HG03108 (cell line): ENCODE results near the gene PIP4K2A.

Experiments used
- ATAC-seq: cut with Tn5 transposase; IDR thresholded peaks from one replicate; pipeline ENCODE4 v1.9.1; 2021; ENCODE audit warnings: moderate library complexity; ENCODE audit not compliant: unreplicated experiment

Gene PIP4K2A

GRCh38 chr10:22604344-22605126 lies 109.8 kb downstream of the PIP4K2A start:
- no peak for ATAC-seq

DNA sequence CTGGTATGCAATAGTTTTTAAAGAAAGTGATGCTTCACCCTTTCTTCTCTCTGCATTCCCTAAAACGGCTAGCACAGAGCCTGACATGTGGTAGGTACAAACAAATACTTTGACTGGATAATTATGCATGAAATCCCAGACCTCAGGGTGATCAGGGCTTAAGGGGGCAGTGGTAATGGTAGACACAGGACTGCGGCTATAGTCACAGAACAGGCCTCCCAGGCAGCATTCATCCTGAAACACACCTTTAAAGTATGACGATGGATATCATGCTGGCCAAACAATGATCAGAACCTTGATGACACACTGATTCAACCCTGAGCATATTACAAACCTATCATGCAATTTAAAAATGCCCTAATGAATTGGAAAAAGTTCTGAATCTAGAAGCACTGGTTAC lies 110.8 kb downstream of the PIP4K2A start:
- no peak for ATAC-seq

- ATAC-seq: no peak
Observed at GRCh38 chr10:22601618-22602017, 112.8 kb downstream of the PIP4K2A start.

GRCh38 chr10:22599636-22600228 lies 114.6 kb downstream of the PIP4K2A start:
- ATAC-seq: no peak

DNA sequence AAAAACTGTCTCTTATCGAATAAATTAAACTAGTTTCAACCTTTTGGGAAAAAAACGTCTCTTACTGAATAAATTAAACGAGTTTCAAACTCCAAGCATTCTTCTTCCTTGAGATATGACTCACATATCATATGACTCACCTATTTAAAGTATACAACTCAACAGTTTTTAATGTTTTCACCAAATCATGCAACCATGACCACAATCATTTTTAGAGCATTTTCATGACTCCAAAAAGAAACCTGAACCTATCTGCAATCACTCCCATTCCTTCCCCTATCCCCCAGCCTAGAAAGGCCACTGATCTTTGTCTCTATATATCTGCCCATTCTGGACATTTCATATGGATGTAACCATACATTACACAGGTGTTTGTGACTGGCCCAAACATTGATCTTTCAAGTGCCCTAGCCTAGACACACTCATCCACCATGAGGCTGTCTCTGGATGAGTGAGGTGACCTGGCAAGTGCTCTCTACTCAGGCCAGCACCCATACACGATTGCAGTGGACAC lies 115.3 kb downstream of the PIP4K2A start:
- ATAC-seq: no peak

GRCh38 chr10:22598478-22598877 lies 115.9 kb downstream of the PIP4K2A start:
- no peak for ATAC-seq

GRCh38 chr10:22597138-22597537 lies 117.2 kb downstream of the PIP4K2A start:
- ATAC-seq: peak; percentile 53

DNA sequence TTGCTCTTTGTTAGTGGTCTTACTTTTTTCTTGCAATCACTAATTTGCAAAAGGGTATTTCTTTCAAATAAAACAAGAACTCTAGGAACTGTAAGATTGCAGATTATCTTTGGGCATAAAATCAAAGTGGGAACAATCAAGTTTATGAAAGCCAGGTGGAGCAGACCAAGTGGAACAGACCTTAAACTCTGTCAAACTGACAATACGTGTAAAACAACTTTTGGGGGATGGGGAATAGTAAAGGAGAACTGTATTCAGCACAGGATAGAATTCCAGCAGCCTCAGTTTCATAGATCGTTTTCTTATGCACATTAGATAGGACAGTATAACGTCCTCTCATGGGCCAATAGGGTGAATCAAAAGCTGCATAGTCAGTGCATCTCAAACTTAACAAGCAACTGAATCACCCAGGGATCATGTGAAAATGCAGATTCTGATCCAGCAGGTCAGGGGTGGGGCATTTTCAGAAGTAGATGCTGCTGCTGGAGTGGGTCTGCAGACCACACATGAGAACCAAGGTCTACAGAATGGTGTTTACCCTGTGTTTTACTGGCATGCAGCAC lies 120.7 kb downstream of the PIP4K2A start:
- no peak for ATAC-seq

DNA sequence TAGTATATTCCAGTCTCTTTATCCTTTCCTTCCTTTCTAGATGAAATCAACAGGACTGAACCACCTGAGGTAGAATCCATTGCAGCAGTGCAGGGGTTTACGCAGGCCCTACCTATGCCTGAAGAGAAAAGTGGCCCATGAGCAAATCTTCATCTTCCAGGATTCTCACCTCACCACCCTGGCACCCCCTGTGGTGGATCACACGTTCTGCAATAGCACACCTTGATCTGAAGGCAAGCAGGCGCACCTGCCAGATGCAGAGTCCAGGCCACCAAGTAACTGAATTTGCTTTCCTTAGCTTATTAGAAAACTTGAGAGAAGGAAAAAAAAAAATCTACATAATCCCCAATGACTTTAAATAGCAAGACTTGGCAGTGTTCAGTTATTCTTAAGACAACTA lies 121.4 kb downstream of the PIP4K2A start:
- ATAC-seq: no peak

GRCh38 chr10:22589851-22590514 lies 124.4 kb downstream of the PIP4K2A start:
- ATAC-seq: no peak

DNA sequence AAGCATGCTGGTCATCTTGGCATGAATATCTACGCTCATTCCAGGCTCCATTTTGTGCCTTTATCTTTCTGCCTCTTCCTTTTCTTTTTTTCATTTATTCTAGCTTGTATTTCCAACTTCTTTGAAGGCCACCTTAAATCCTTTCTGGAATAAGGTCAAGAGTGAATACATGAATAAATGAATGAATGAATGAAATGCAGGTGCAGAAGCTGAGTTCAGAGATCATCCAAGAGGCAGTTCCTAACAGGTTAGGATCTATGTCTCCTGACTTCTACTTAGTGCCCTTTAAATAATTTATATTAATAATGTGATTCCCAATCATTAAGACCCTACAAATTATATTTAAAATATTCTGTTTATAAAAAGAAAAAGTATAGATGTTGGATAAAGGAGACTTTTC lies 125.9 kb downstream of the PIP4K2A start:
- ATAC-seq: no peak

DNA sequence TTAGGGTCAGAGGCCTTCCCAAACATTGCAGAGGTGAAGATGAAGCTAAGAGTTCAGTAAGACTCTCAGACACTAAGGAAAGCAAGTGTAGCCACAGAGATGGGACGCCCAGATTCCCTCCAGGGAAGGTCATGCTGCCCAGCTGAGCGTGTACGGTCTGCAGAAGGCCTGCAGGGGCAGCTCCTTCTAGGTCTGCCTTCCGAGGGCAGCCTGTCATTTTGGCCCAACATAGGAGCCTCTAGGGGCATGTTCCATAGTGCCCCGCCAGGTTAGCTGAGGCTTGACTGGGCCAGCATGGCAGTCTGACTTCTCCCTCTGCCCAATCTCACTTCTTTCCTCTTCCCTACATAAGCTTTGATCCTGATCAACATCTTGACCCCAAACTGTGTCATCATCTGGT lies 130.7 kb downstream of the PIP4K2A start:
- ATAC-seq: no peak

DNA sequence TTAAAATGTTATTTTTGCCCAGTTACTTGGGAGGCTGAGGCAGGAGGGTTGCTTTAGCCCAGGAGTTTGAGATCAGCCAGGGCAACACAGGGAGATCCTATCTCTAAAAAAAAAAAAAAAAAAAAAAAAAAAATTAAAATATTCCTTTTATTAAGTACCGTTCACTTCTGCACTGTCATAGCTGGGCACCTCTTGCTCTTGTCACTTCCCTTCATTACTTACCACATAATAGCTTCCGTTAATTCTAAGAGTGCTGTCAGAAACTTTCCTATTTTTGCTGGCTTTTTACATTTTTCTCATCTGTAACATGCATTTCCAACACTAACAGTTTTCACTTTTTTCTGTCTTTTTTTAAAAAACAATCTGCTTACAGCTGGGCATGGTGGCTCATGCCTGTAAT lies 132.9 kb downstream of the PIP4K2A start:
- ATAC-seq: no peak

DNA sequence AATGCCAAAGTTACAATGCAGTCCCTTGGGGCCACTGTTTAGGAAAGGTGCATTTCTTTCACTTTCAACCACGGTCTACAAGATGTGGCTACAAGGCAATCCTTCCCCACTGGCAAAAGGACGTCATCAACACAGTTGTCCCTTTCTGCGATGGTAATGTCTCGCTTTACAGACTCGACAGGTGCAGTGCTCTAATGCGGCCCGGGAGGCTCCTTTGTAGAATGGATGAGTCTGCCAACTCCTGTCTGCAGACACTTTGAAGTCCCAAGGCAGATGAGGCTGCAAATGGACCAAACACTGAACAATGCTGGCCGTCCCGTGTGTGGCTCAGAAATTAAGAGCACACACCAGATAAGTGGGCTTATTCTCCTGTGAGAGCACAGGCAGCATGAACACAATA lies 133.7 kb downstream of the PIP4K2A start:
- ATAC-seq: no peak

DNA sequence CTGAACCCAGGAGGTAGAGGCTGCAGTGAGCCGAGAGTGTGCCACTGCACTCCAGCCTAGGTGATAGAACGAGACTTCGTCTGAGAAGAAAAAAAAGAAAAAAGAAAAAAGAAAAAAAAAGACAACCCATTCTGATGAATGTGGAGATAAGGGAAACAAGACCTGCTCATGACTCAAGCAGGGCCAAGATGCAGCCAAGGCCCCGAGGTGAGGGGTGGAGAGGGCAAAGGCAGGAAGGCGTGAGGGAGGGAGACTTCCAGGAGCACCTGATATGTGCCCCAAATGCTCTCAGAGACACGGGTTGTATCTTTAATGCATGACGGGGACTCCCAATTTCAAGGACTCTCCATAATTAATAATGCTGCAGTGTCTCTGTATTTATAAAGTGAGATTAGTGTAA lies 134.6 kb downstream of the PIP4K2A start:
- no peak for ATAC-seq

DNA sequence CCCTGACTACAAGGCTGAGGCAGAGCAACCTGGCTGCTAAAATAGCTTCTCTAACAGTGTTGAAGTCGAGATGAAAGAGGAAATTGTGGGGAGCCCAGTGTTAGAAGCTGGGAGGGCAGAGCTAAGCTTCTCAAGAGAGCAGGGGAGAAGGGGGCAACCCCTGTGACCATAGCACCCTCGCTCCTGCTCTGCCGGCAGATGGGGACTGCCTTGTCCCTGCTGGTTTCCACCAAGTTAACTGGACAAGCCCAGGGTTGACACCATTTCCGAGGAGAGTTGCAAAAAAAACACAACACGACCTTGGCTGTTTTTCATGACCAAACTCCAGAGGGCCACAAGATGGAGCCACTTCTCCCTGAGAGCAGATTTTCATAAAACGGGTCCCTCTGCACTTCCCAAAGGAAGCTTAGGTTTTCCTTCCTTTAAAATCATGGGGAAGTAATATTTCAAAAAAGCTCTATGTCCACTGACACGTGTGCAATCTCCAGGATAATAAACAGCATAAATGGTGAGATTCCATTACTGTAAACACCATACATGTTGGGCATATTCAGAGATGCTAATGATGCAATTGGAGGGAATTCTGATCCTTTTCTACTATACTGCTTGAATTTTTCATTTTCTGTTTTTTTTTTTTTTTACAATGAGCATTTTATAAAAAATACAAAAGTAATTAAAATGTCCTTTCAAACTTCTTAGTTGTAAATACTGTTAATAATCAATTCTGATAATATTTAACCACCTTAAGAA lies 140.4 kb downstream of the PIP4K2A start:
- no peak for ATAC-seq

GRCh38 chr10:22570733-22571430 lies 143.5 kb downstream of the PIP4K2A start:
- no peak for ATAC-seq

- no peak for ATAC-seq
Observed at GRCh38 chr10:22570234-22570633, 144.1 kb downstream of the PIP4K2A start.

DNA sequence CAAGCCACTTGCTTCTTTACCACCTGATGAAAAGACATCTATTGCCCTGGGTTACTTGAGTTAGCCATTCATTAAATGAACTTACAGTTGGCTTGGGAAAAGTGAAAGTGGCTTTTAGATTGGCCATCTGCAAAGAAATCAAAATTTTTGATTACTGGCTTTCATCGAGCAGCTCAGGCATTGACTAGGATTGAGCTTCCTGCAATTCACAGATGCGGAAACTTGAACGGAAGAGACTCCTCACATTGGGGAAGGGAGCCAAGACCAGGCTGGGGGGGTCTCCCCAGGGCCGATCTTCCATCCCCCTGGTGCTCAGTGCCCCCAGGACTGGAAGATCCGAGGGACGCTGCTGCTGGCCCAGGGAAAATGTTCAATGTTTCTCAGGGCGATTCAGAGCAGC lies 145.4 kb downstream of the PIP4K2A start:
- no peak for ATAC-seq

DNA sequence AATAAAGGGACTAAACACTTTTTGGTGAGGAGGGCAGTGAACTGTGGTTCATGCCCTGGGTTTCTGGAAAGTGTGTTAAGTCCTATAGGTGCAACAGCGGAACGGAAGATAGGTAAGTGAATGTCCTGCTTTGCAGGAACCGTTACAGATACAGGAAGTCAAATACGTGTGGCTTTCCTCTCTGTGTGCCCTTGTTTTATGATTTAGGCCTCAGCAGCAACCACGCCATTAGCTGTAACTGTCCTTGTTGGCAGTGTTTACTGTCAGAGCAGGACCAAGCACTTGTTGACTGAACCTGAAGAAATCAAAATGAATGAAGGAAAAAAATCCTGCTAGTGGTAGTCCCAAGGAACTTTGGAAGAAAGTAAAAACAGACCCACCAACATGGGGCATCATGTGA lies 150.3 kb downstream of the PIP4K2A start:
- no peak for ATAC-seq
